GM12801 (cell line): ENCODE data around the gene FBXO9.

Experiments
- TF ChIP-seq, protein P1 (sequence below): IDR thresholded peaks from one replicate; pipeline ENCODE4 v1.5.1; 2011; ENCODE audit warnings: control low read depth; ENCODE audit not compliant: insufficient read length; ENCODE audit errors: extremely low read depth

The FBXO9 gene

GRCh38 chr6:53112404-53112803 lies 47.2 kb downstream of the FBXO9 start:
- TF ChIP-seq, protein P1, sequence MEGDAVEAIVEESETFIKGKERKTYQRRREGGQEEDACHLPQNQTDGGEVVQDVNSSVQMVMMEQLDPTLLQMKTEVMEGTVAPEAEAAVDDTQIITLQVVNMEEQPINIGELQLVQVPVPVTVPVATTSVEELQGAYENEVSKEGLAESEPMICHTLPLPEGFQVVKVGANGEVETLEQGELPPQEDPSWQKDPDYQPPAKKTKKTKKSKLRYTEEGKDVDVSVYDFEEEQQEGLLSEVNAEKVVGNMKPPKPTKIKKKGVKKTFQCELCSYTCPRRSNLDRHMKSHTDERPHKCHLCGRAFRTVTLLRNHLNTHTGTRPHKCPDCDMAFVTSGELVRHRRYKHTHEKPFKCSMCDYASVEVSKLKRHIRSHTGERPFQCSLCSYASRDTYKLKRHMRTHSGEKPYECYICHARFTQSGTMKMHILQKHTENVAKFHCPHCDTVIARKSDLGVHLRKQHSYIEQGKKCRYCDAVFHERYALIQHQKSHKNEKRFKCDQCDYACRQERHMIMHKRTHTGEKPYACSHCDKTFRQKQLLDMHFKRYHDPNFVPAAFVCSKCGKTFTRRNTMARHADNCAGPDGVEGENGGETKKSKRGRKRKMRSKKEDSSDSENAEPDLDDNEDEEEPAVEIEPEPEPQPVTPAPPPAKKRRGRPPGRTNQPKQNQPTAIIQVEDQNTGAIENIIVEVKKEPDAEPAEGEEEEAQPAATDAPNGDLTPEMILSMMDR = no peak

DNA sequence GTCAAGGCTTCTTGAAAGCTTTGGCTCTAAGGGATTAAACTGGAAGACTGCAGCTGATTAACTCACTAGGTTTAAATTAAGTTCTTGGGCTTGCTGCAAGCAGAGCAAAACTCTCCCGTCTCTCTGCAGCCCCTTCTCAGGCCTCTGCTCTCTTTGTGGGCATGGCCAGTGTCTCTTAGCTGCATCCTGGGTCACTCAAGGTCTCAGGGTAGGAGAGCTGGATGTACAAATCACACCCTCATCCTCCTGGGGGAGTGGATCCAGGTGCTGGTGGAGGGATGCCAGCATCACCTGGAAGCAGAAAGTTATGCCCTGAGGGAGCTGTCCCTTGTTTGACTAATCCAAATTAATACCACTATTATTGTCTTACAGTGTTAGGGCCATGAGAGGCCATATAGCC lies 47.7 kb downstream of the FBXO9 start:
- TF ChIP-seq, protein P1 = no peak

GRCh38 chr6:53113742-53114141 lies 48.5 kb downstream of the FBXO9 start:
- TF ChIP-seq, protein P1 = no peak

DNA sequence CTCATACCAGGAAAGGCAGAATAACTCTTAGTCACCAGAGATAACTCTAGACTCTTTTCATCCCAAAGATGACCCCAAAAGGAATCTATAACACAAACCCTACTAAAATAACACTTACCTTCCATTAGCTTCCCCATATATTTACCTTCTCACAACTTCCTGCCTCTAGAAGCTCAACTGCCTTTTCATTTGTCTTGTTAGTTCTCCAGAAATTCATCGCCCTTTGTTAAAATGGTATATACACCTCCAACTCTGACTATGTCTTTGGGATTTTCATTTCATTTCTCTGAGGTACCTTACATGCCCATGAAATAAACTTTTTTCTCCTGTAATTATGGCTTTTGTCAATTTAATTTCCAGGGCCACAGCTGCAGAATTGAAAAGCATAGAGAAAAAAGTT lies 49.9 kb downstream of the FBXO9 start:
- TF ChIP-seq, protein P1 = no peak

DNA sequence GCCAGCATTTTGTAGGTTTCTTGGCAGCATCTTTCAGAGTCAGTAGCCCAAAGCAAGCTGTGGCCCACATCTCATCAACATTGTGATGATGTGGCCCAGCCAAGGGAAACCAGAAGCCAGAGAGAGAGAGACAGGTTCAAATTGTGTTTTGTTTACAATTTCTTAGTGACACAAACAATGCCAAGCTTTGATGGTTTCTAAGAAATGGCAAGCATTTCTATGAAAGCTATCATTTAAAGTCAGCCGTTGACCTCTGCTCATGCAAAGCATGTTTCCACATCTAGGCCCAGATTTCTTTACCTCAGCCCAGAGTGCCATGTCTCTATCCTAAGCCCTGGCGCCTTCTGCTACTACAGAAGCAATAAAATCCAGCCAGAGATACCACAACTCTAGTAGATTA lies 50.5 kb downstream of the FBXO9 start:
- TF ChIP-seq, protein P1 = no peak

GRCh38 chr6:53119349-53119748 lies 54.1 kb downstream of the FBXO9 start:
- TF ChIP-seq, protein P1 = no peak

- TF ChIP-seq, protein P1 = no peak
Measured at GRCh38 chr6:53119772-53120409, 54.7 kb downstream of the FBXO9 start.
